ENCODE data around the gene GAREM1. TPM values are rescaled to one million over a fixed set of nuclear protein-coding genes. Genes with fewer than 3 reads are reported as not detected.
"Not testable (repeated sequence)": the region's sequence is repeated elsewhere in the genome, so short reads cannot be mapped to it uniquely, and the experiment has no call there.

The GAREM1 gene
- total and polyA plus RNA-seq, 12 donors = 3.5 to 69.5 (median 23.0) TPM

DNA sequence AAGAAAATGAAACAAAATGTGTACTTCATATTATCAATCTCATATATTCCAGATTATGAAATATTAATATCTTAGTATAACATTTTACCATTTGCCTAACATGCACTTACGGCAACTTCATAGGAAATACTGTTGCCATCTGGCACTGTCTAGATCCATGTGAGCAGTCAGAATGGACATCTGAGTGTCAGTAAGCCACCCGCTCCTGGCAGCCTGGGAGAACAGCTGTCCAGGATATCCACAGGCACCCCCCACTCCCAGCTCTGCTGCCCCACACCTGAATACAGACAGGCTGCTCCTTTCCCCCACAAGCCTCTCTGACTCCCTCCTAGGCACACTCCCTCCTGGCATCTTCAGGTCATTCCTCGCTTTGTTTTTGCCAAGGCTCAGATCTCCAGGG lies 127.0 kb downstream of the GAREM1 start:
- TF ChIP-seq, protein P1, sequence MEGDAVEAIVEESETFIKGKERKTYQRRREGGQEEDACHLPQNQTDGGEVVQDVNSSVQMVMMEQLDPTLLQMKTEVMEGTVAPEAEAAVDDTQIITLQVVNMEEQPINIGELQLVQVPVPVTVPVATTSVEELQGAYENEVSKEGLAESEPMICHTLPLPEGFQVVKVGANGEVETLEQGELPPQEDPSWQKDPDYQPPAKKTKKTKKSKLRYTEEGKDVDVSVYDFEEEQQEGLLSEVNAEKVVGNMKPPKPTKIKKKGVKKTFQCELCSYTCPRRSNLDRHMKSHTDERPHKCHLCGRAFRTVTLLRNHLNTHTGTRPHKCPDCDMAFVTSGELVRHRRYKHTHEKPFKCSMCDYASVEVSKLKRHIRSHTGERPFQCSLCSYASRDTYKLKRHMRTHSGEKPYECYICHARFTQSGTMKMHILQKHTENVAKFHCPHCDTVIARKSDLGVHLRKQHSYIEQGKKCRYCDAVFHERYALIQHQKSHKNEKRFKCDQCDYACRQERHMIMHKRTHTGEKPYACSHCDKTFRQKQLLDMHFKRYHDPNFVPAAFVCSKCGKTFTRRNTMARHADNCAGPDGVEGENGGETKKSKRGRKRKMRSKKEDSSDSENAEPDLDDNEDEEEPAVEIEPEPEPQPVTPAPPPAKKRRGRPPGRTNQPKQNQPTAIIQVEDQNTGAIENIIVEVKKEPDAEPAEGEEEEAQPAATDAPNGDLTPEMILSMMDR (IDR thresholded peaks at IDR 0.05) = no peak
- no peak for TF ChIP-seq POLR2A (IDR thresholded peaks at IDR 0.05)
- Histone ChIP-seq H3K27me3 (no peaks in the 10 kb centered on the region), H3K27ac (no peak overlapping the region), H3K4me1 (replicated peaks in 1 of 2) (peaks cover 0 to 12% of the 10 kb centered on the region in 2 donors), H3K9me3 (replicated peaks in 1 of 3) (no peaks in the 10 kb centered on the region), H3K4me3 (no peak overlapping the region), H3K36me3 (replicated peaks in 1 of 2) (no peaks in the 10 kb centered on the region)
- no peak for DNase-seq
- intact Hi-C loops (cut with DNase I) = no loop called here
- 89 to 98% (median 95%) methylated on average over 3 of the region's 3 CpGs for WGBS, 4 donors

DNA sequence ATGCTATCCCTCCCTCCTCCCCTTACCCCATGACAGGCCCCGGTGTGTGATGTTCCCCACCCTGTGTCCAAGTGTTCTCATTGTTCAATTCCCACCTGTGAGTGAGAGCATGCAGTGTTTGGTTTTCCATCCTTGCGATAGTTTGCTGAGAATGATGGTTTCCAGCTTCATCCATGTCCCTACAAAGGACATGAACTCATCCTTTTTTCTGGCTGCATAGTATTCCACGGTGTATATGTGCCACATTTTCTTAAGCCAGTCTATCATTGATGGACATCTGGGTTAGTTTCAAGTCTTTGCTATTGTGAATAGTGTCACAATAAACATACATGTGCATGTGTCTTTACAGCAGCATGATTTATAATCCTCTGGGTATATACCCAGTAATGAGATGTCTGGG lies 129.6 kb downstream of the GAREM1 start:
- H3K36me3 ChIP-seq (replicated peaks in 1 of 2); H3K4me3 ChIP-seq; DNase-seq; H3K4me1 ChIP-seq (replicated peaks in 1 of 2); H3K27me3 ChIP-seq; intact Hi-C loops (cut with DNase I); H3K9me3 ChIP-seq (replicated peaks in 1 of 3); H3K27ac ChIP-seq: not testable (repeated sequence)
- WGBS, 4 donors = 79 to 100% (median 94%) methylated on average over 3 of the region's 3 CpGs

DNA sequence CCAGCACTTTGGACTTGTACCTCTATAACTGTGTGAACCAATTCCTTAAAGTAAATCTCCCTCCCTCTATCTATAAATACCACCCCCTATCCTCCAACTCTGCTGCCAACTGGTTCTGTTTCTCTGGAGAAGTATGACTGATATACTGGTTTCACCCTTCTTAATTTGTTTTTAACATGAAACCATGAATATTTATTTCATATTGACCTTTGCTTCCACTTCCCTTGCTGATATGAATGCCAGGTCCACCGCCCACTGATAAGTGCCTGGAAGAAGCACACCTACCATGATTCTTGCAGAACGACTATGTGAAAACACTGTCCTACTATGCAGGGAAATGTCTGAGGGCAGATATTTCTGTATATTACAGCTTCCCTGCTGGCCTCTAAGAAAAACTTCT lies 131.6 kb downstream of the GAREM1 start:
- intact Hi-C loops (cut with DNase I) = no loop called here
- H3K9me3 ChIP-seq (replicated peaks in 1 of 3) = no peaks in the 10 kb centered on the region
- no peak overlapping the region for H3K4me3 ChIP-seq
- H3K27me3 ChIP-seq = no peaks in the 10 kb centered on the region
- H3K36me3 ChIP-seq (replicated peaks in 1 of 2) = no peaks in the 10 kb centered on the region
- H3K27ac ChIP-seq = no peak overlapping the region
- DNase-seq = no peak
- H3K4me1 ChIP-seq (replicated peaks in 1 of 2) = no peaks in the 10 kb centered on the region
- 69 to 76% (median 71%) methylated on average over 2 of the region's 2 CpGs for WGBS, 4 donors
- TF ChIP-seq, protein P1 (IDR thresholded peaks at IDR 0.05) = no peak
- no peak for TF ChIP-seq POLR2A (IDR thresholded peaks at IDR 0.05)

DNA sequence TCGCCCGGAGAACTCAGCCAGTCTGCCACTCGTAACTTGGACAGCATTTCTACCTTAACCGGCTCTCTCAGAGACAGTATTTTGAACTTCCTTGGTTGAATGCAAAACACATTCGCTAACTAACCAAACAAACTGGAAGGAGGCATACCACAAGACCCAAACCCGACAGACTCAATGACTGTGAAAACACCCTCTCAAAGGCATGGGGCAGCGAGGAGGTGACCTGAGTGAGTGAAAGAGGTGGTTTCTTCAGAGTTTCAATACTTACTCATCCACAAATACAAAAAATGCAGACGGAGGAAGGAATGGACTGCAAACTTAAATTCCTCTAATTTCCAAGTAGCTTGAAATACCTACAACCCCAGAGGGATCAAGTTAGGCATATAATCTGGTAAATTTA lies 132.9 kb downstream of the GAREM1 start:
- intact Hi-C loops (cut with DNase I) = no loop called here
- no peaks in the 10 kb centered on the region for H3K27me3 ChIP-seq
- no peaks in the 10 kb centered on the region for H3K36me3 ChIP-seq (replicated peaks in 1 of 2)
- no peaks in the 10 kb centered on the region for H3K9me3 ChIP-seq (replicated peaks in 1 of 3)
- TF ChIP-seq, protein P1 (IDR thresholded peaks at IDR 0.05) = no peak
- no peak for TF ChIP-seq POLR2A (IDR thresholded peaks at IDR 0.05)
- no peak overlapping the region for H3K27ac ChIP-seq
- no peak for DNase-seq
- no peak overlapping the region for H3K4me3 ChIP-seq
- 92 to 95% (median 95%) methylated on average over 8 of the region's 8 CpGs for WGBS, 4 donors
- no peaks in the 10 kb centered on the region for H3K4me1 ChIP-seq (replicated peaks in 1 of 2)

DNA sequence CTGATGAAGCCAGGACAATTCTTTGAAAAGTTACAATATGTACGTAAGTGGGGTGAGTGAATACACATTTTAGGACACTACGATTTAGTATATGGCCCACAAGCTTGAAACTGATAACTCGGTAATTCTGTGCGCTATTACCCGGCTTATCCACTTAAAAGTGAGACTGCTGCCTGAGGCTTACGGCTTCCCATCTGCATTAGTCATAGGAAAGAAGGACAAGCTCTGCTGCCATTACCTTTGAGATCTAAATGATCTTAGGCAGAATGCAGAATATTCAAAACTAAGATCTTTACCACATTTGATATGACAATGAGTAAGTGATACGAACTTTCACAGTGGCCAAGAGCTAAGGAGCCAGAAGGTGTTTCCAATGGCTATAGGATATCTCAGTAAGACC lies 133.3 kb downstream of the GAREM1 start:
- WGBS, 4 donors = 89 to 91% (median 90%) methylated on average over 7 of the region's 7 CpGs
- no peak overlapping the region for H3K27ac ChIP-seq
- no peaks in the 10 kb centered on the region for H3K27me3 ChIP-seq
- TF ChIP-seq, protein P1 (IDR thresholded peaks at IDR 0.05) = no peak
- no peak for TF ChIP-seq POLR2A (IDR thresholded peaks at IDR 0.05)
- H3K4me1 ChIP-seq (replicated peaks in 1 of 2) = no peaks in the 10 kb centered on the region
- H3K36me3 ChIP-seq (replicated peaks in 1 of 2) = no peaks in the 10 kb centered on the region
- no peaks in the 10 kb centered on the region for H3K9me3 ChIP-seq (replicated peaks in 1 of 3)
- intact Hi-C loops (cut with DNase I) = no loop called here
- H3K4me3 ChIP-seq = no peak overlapping the region
- no peak for DNase-seq
